Retinal pigment epithelial cell (primary cell): ENCODE data around the gene CXorf65.

ENCODE experiments used
- DNase-seq: peaks from one replicate; pipeline ENCODE4 v3.0.0-alpha.2; 2010; ENCODE audit warnings: low read depth
- H3K4me3 ChIP-seq: 2 replicates; pipeline ENCODE4 v1.5.1; 2011; ENCODE audit warnings: mild to moderate bottlenecking, low read length, control low read depth, moderate library complexity
- CTCF ChIP-seq: conservative IDR thresholded peaks from 2 replicates; pipeline ENCODE4 v1.5.1; 2011; ENCODE audit warnings: low read depth, low read length, control low read depth, inconsistent platforms

Gene CXorf65

GRCh38 chrX:71118032-71118984 lies 11.8 kb upstream of the CXorf65 start, which contains the start of gene MED12:
Gene MED12 (plus strand): TSS chrX:71118596. CDS start chrX:71118755, 159 bp downstream.
- peak within 1 kb of the TSS; percentile 68 for H3K4me3 ChIP-seq
- TF ChIP-seq CTCF = no peak
- peak; percentile 38 for DNase-seq

GRCh38 chrX:71117358-71117757 lies 10.8 kb upstream of the CXorf65 start:
- TF ChIP-seq CTCF = no peak
- H3K4me3 ChIP-seq = no peak overlapping the region
- DNase-seq = no peak

- no peak overlapping the region for H3K4me3 ChIP-seq
- no peak for DNase-seq
- TF ChIP-seq CTCF = no peak
These were observed 5.4 kb upstream of the CXorf65 start for GRCh38 chrX:71111921-71112431.

GRCh38 chrX:71111141-71111843 lies 4.8 kb upstream of the CXorf65 start, which contains the start of gene IL2RG:
Gene IL2RG (minus strand): TSS chrX:71111577. CDS start chrX:71111539, 38 bp downstream.
- H3K4me3 ChIP-seq = no peak within 1 kb of the TSS

GRCh38 chrX:71109051-71109450 lies 2.5 kb upstream of the CXorf65 start:
- no peak overlapping the region for H3K4me3 ChIP-seq
- DNase-seq = no peak
- TF ChIP-seq CTCF = no peak

More at GRCh38 chrX:71111141-71111843, 4.8 kb upstream of the CXorf65 start, which contains the start of gene IL2RG:
- no peak for DNase-seq
- no peak for TF ChIP-seq CTCF

- DNase-seq = no peak
These were observed 1.3 kb upstream of the CXorf65 start for GRCh38 chrX:71107762-71108360.

More at GRCh38 chrX:71107762-71108360, 1.3 kb upstream of the CXorf65 start:
- TF ChIP-seq CTCF = no peak
- no peak overlapping the region for H3K4me3 ChIP-seq
